Stomach smooth muscle (tissue), 2 donors: ENCODE data around the gene TOMM40.

Experiments used
- H3K27ac ChIP-seq: one replicate; pipeline ENCODE4 v1.7.0; 2013; ENCODE audit warnings: mild to moderate bottlenecking, low read length, inconsistent platforms
- H3K27me3 ChIP-seq, 2 donors: one replicate each; pipeline ENCODE4 v1.7.0; 2013; ENCODE audit warnings: low read length in 2 of 2; ENCODE audit not compliant: insufficient read depth in 2 of 2, control insufficient read depth in 1 of 2
- H3K36me3 ChIP-seq, 2 donors: one replicate each; pipeline ENCODE4 v1.7.0; 2013; ENCODE audit warnings: low read length in 2 of 2; ENCODE audit not compliant: control insufficient read depth in 2 of 2, insufficient read depth in 2 of 2
- H3K4me1 ChIP-seq: one replicate; pipeline ENCODE4 v1.7.0; 2013; ENCODE audit warnings: low read length; ENCODE audit not compliant: control insufficient read depth, insufficient read depth
- H3K4me3 ChIP-seq, 2 donors: one replicate each; pipeline ENCODE4 v1.7.0; 2013; ENCODE audit warnings: low read length in 2 of 2
- H3K9ac ChIP-seq, 2 donors: one replicate each; pipeline ENCODE4 v1.7.0; 2013; ENCODE audit warnings: low read length in 2 of 2, mild to moderate bottlenecking in 1 of 2
- H3K9me3 ChIP-seq, 2 donors: one replicate each; pipeline ENCODE4 v1.7.0; 2013; ENCODE audit warnings: low read length in 2 of 2; ENCODE audit not compliant: control insufficient read depth in 2 of 2
- donor health status: healthy.
- donor health status: Pancreatic carcinoma.

The TOMM40 gene

GRCh38 chr19:44931541-44931940 lies 40.5 kb downstream of the TOMM40 start:
- H3K9me3 ChIP-seq, result no peaks in the 10 kb centered on the region
- H3K4me1 ChIP-seq, result peaks cover 4% of the 10 kb centered on the region
- no peak overlapping the region for H3K9ac ChIP-seq
- H3K36me3 ChIP-seq, result no peaks in the 10 kb centered on the region
- H3K4me3 ChIP-seq, result no peak overlapping the region
- no peak overlapping the region for H3K27ac ChIP-seq
- no peaks in the 10 kb centered on the region for H3K27me3 ChIP-seq

GRCh38 chr19:44939668-44940067 lies 48.6 kb downstream of the TOMM40 start:
- H3K4me1 ChIP-seq, result no peaks in the 10 kb centered on the region
- no peak overlapping the region for H3K4me3 ChIP-seq
- no peak overlapping the region for H3K27ac ChIP-seq

GRCh38 chr19:44942067-44942571 lies 51.1 kb downstream of the TOMM40 start, which contains the start of gene APOC4:
Gene APOC4, plus strand, starts transcription at chr19:44942237. Its CDS starts 41 bp downstream, at chr19:44942278.
- Histone ChIP-seq H3K27ac (no peak within 1 kb of the TSS), H3K4me3 (no peak within 1 kb of the TSS), H3K27me3 (no peaks in the 10 kb centered on the region), H3K4me1 (no peaks in the 10 kb centered on the region), H3K9ac (no peak within 1 kb of the TSS), H3K36me3 (no peaks in the 10 kb centered on the region), H3K9me3 (no peaks in the 10 kb centered on the region)

More at GRCh38 chr19:44939668-44940067, 48.6 kb downstream of the TOMM40 start:
- H3K9ac ChIP-seq, result no peak overlapping the region
- no peaks in the 10 kb centered on the region for H3K9me3 ChIP-seq
- no peaks in the 10 kb centered on the region for H3K27me3 ChIP-seq
- H3K36me3 ChIP-seq, result no peaks in the 10 kb centered on the region

- Histone ChIP-seq H3K9me3 (no peaks in the 10 kb centered on the region), H3K36me3 (no peaks in the 10 kb centered on the region), H3K9ac (no peak overlapping the region), H3K4me1 (no peaks in the 10 kb centered on the region), H3K27me3 (no peaks in the 10 kb centered on the region), H3K27ac (no peak overlapping the region), H3K4me3 (no peak overlapping the region)
These were observed 52.8 kb downstream of the TOMM40 start for GRCh38 chr19:44943801-44944249.

GRCh38 chr19:44947041-44947581 lies 56.1 kb downstream of the TOMM40 start:
- H3K9me3 ChIP-seq, result no peaks in the 10 kb centered on the region
- H3K27ac ChIP-seq, result no peak overlapping the region
- H3K4me3 ChIP-seq, result no peak overlapping the region
- H3K36me3 ChIP-seq, result peaks cover 2 to 6% of the 10 kb centered on the region in 2 donors
- no peak overlapping the region for H3K9ac ChIP-seq
- peaks cover 4% of the 10 kb centered on the region for H3K4me1 ChIP-seq
- no peaks in the 10 kb centered on the region for H3K27me3 ChIP-seq

GRCh38 chr19:44948237-44948636 lies 57.2 kb downstream of the TOMM40 start:
- no peak overlapping the region for H3K27ac ChIP-seq
- H3K9me3 ChIP-seq, result no peaks in the 10 kb centered on the region
- no peaks in the 10 kb centered on the region for H3K27me3 ChIP-seq
- H3K36me3 ChIP-seq, result peaks cover 2 to 6% of the 10 kb centered on the region in 2 donors
- H3K9ac ChIP-seq, result no peak overlapping the region
- no peak overlapping the region for H3K4me3 ChIP-seq
- peaks cover 4% of the 10 kb centered on the region for H3K4me1 ChIP-seq

- H3K27me3 ChIP-seq, result no peaks in the 10 kb centered on the region
- H3K4me3 ChIP-seq, result no peak overlapping the region
- H3K4me1 ChIP-seq, result peaks cover 8% of the 10 kb centered on the region
- no peak overlapping the region for H3K9ac ChIP-seq
- no peak overlapping the region for H3K27ac ChIP-seq
- peaks cover 2 to 6% of the 10 kb centered on the region in 2 donors for H3K36me3 ChIP-seq
- no peaks in the 10 kb centered on the region for H3K9me3 ChIP-seq
These were observed 57.8 kb downstream of the TOMM40 start for GRCh38 chr19:44948763-44949374.

GRCh38 chr19:44949550-44949949 lies 58.5 kb downstream of the TOMM40 start:
- Histone ChIP-seq H3K9me3 (no peaks in the 10 kb centered on the region), H3K4me3 (no peak overlapping the region), H3K9ac (no peak overlapping the region), H3K4me1 (peaks cover 14% of the 10 kb centered on the region), H3K36me3 (peaks cover 2 to 6% of the 10 kb centered on the region in 2 donors), H3K27me3 (no peaks in the 10 kb centered on the region), H3K27ac (no peak overlapping the region)

GRCh38 chr19:44951179-44952159 lies 60.4 kb downstream of the TOMM40 start:
- Histone ChIP-seq H3K4me1 (peaks cover 24% of the 10 kb centered on the region), H3K9me3 (no peaks in the 10 kb centered on the region), H3K27me3 (no peaks in the 10 kb centered on the region), H3K36me3 (peaks cover 2 to 6% of the 10 kb centered on the region in 2 donors), H3K27ac (no peak overlapping the region), H3K9ac (peak overlapping the region in 1 of 2 donors; percentile 4), H3K4me3 (no peak overlapping the region)
